Anterior cingulate cortex (tissue), 58 donors: ENCODE results near the gene WASF2.
"Not testable (repeated sequence)": the region's sequence is repeated elsewhere in the genome, so short reads cannot be mapped to it uniquely, and the experiment has no call there.

Experiments
- DNase-seq, 58 donors: peaks; one replicate each; lab custom pipeline; 2025; lab: John Stamatoyannopoulos, UW

Gene WASF2

GRCh38 chr1:27464926-27465647, 24.9 kb downstream of the WASF2 start:
- no peak for DNase-seq

- DNase-seq, result not testable (repeated sequence)
These were observed 26.1 kb downstream of the WASF2 start for GRCh38 chr1:27463916-27464315.

GRCh38 chr1:27458521-27458920, 31.4 kb downstream of the WASF2 start:
- not testable (repeated sequence) for DNase-seq

GRCh38 chr1:27455139-27455811, 34.7 kb downstream of the WASF2 start:
- DNase-seq, result no peak

- DNase-seq, result no peak
These were observed 35.4 kb downstream of the WASF2 start for GRCh38 chr1:27454610-27455009.

- no peak for DNase-seq
These were observed 38.6 kb downstream of the WASF2 start for GRCh38 chr1:27451343-27451742.

GRCh38 chr1:27448982-27449381, 41.0 kb downstream of the WASF2 start:
- no peak for DNase-seq

- no peak for DNase-seq
These were observed 42.1 kb downstream of the WASF2 start for GRCh38 chr1:27447883-27448282.

GRCh38 chr1:27447399-27447798, 42.6 kb downstream of the WASF2 start:
- no peak for DNase-seq

- no peak for DNase-seq
These were observed 43.4 kb downstream of the WASF2 start for GRCh38 chr1:27446496-27447020.

- no peak for DNase-seq
These were observed 44.6 kb downstream of the WASF2 start for GRCh38 chr1:27445177-27445936.

- DNase-seq, result no peak
These were observed 45.3 kb downstream of the WASF2 start for GRCh38 chr1:27444632-27445031.

- no peak for DNase-seq
These were observed 50.8 kb downstream of the WASF2 start for GRCh38 chr1:27439150-27439549.

GRCh38 chr1:27438621-27439061, 51.3 kb downstream of the WASF2 start:
- no peak for DNase-seq

GRCh38 chr1:27436204-27437159, 53.5 kb downstream of the WASF2 start:
- peak in 1 of 58 donors; percentile 48 for DNase-seq

- peak in 9 of 58 donors; percentile 1 to 64 (median 18) for DNase-seq
These were observed 54.3 kb downstream of the WASF2 start for GRCh38 chr1:27435566-27436203.

- DNase-seq, result no peak
These were observed 56.3 kb downstream of the WASF2 start for GRCh38 chr1:27433706-27434105.

GRCh38 chr1:27432725-27433124, 57.2 kb downstream of the WASF2 start:
- not testable (repeated sequence) for DNase-seq

GRCh38 chr1:27431601-27431940, 58.4 kb downstream of the WASF2 start:
- DNase-seq, result no peak
